Smooth muscle cell of the brain vasculature (primary cell): ENCODE results near the gene DCDC1.

ENCODE experiments used
- DNase-seq: peaks from one replicate; pipeline ENCODE4 v3.0.0-alpha.2; 2012; ENCODE audit warnings: low read depth, low spot score

DCDC1 gene

DNA sequence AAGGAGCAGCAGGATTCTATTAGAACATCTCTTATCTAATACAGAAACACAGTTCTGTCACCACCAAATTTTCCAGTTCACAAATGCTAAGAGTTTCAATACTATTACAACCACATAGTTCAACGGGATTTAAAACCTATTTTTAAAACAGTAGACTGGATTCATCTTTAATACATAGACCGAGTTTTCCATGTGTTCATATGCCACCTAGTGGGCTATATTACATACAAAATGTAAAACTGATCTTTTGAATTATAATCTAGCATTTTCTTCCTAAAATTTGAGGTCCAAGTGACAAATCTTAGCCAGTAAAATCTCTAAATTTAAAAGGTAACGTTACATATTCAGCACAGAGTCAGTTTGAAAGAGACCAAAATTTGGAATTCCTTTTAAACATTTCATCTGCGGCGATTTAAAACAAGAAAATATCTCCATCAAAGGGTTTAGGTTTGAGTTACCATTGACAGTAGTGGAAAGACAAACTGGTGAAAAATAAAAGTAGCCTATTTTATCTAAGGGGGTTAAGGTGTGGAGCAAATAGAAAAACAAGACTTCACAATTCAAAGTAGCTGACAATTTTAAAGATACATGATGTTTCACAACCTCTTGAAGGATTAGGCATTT lies 514.0 kb downstream of the DCDC1 start:
- DNase-seq = no peak

DNA sequence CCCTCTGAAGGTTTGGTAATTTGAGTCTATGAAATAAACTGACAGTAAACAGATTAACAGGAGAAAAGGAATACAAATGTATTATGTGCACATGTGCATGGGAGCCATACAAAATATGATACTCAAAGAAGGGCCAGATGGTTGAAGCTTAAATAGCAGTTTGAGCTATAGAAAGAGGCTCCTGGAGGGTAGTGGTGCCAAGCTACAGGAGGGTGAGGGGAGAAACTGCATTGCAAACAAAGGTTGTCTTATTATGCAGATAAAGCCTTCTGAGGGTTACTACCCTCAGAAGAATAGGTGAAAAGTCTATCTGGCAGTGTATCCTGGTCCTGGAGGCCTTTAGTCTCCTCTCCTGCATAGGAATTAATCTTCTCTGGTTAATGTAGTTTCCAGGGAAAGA lies 516.1 kb downstream of the DCDC1 start:
- no peak for DNase-seq

DNA sequence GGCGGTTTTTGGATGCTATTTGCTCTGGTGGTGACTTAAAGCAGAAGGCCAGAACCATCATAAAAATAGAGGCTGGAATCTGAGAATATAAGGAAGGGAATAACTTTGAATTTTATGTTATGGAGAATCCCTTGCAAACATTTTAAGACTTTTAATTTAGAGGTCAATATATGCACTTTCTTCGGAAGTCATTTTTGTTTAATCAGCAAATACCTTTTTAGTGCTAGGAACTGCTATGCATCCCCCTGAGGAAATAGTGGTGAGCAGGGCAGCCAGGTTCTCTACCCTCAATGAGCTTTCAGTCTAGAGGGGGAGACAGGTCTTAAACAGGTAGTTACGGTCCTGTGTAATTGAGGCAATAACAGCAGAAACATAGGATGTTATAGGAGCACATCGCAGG lies 516.9 kb downstream of the DCDC1 start:
- DNase-seq = no peak

DNA sequence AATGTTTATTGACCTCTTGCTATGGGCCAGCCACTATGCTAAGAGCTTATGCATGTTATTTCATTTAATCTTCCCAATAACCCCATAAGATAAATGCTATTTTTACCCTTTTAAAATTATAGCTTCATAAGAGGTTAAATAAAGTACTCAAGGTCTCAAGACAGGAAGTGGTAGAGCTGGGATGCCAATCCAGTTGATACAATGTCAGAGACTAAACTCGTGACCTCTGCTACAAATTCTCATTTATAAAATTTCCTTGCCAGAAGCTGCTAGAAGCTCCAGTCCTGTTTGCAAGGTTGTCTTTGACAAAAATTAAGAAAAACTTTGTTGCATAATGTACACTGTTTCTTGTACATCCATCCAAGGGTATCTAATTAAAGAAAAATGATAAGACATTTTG lies 517.4 kb downstream of the DCDC1 start:
- no peak for DNase-seq

DNA sequence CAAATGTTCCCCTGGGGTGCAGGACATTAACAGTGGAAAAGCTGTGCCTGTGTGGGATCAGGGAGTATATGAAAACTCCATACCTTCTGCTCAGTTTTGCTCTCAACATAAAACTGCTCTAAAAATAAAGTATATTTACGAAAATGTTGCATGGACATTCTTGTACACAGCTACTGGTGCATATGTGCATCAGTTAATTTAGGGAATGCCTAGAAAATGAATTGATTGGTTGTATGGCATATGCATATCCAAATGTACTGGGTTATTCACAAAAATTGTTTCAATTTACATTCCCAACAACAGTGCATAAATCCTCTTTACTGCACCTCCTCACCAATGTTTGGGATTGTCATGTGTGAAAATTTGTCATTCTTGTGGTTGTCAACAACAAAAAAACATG lies 532.3 kb downstream of the DCDC1 start:
- no peak for DNase-seq

DNA sequence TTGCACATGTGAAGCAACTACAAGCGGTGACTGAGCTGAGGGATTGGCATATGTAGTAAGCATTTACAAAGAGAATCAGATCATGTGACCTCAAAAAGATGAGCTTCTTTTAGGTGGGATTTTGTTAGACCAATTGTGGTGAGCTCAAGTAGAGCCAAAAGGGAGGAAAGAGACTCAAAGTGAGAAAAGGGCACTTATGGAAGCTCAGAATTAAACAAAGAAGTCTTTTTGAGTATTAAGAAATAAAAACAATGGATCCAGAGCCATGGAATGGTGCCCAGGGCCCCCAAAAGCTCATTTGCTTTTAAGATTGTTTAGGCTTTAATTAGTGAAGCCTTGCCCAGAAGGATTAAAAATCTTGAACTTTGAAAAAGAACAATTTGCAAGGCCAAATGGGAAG lies 536.7 kb downstream of the DCDC1 start:
- DNase-seq = no peak

DNA sequence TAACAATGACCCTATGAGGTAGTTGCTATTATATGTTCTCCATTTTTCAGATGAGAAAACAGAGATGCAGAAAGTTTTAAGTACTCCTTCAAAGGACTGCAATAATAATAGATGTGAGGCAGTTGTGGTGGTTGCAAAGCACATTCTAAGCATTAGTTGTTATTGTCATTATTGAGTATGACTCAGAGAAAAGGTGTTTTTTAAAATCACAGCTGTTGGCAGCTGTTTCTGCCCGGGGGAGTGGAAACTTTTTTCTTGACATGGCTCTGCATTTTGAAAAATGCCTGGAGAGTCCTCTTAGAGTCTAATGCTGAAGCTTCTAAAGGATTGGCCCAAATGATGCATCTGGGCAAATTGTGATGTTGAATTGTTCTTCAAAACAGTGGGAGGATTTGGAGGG lies 538.9 kb downstream of the DCDC1 start:
- no peak for DNase-seq

DNA sequence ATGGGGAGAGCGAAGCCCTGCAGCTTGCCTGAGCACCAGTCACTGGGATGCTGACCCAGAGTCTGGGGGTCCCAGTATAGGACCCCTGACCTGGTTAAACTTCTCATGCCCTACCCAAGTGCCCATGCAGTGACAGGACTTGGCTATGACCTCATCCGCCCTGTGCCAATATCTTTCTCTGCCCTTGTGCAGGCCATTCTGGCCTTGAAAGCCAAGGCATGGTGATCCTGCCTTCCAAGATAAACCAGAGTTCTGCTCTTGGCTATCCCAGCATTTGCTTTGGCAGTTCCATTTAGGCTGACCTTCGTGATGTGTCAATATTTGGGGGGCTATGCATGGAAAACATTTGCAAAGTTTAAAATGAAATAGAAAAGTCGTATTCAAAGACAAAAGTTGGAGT lies 542.6 kb downstream of the DCDC1 start:
- DNase-seq = no peak

DNA sequence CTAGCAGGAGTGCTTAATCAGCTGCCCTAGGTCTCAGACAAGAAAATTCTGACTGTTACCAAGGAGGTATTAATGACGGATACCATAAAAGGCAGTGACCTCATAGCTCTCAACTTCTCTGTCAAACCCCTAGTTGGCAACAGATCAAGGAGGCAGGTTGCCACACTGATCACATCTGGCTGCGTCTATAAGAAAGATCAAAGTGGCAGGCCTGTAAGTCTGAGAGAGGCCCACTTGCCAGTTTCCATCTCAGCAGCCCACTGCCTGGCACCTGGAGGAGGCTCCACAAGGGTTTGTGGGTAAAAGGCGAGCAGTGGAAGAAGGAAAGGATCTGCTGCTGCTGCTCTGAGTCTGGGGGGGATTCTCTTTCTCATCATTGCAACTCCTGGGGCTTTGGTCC lies 543.8 kb downstream of the DCDC1 start:
- no peak for DNase-seq

DNA sequence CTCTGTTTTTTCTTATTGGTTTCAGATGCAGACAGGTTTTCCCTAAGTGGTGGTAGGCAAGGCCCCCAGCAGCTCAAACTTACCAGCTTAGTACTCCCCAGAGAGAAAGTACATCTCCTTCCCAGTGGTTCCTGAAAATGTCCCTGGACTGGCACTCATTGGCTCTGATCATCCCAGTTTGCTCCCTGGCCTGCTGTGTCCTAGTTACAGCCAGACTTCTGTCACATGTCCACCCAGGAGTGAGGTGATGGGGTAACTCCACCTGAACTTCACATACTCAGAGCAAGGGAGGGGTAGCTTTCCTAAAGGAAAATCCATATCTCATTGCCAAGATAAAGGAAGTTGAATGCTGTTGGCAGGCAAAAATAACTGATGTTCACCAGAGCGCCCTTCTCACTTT lies 546.4 kb downstream of the DCDC1 start:
- DNase-seq = no peak

DNA sequence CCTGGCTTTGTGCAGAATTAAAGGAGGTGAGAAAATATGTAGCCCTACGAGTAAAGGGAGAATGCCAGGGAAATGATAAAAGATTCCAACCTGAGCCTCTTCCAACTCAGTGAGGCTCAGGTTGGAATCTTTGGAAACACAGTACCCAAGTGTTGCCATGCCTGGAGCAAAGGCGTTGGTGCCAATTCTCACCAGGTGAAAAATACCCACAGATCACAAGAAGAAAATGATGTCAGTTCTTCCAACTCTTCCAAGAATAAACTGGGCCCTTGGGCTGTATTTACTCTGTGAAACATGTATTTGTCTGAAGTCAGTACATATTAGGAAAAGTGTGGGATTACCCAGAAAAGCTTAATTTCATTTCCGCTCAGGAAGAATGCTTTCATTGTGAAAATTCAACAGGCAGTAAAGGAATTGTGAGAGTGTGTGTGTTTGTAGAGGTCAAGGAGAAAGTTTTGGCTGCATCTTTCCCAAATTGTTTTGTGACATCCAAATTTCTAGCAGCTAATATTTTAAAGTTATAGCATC lies 548.0 kb downstream of the DCDC1 start:
- no peak for DNase-seq

DNA sequence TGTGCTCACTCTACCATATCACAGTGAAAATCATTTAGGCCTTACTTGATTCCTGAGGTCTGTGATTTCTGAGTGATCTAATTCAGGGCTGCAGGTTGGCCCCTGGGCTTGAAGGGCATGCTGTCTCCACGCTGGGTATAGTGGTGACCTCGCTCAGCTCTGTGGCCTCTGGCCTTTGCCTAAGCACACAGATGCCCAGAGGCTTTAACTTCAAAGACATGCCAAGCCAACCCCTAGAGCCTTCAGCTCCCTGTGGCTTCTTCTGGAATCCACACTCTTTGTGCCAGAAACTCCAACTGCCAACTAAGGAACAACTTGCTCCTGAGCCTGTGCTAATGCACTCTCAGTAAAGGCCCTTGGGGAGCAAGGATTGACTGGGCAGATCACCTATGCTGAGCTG lies 550.8 kb downstream of the DCDC1 start:
- no peak for DNase-seq

DNA sequence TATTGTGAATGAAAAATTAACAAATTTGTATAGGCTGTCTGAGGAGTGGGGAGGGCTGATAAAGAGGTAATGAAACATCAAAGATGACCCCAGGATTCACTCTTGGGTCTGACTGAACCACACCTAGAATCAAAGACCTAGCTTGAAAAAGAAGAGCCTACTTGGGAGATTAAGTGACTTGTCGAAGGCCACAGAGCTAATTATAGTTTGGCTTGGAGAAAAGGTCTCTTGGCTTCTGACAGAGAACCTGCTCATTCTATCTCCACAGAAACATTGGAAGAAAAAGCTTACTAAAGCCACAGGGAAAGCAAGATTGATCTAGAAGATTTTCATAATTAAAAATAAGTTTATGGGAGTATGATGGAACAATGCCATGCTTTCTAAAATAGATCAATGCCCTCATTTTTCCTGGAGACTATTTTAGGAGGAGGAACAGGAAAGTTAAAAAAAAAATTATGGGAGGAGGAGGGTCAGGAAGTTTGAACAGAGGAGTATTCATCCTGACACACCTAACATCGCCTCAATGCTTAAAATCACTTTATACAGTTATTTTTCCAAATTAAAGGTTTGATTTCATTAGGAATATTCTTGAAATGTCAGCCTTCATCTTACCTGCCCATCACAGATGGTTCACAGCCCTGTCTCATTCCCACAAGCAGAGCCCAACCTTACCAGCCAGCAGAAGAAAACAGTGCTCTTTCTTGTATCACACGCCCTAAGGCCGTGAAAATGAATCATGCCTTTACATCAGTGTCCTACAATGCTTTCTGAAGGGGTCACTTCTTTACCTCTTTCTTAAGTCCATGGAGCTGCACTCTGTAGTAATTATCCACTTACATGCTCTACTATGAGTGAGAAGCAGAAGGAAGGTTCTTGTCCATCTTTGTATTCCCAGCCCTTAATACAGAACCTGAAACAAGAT lies 552.3 kb downstream of the DCDC1 start:
- DNase-seq = no peak

DNA sequence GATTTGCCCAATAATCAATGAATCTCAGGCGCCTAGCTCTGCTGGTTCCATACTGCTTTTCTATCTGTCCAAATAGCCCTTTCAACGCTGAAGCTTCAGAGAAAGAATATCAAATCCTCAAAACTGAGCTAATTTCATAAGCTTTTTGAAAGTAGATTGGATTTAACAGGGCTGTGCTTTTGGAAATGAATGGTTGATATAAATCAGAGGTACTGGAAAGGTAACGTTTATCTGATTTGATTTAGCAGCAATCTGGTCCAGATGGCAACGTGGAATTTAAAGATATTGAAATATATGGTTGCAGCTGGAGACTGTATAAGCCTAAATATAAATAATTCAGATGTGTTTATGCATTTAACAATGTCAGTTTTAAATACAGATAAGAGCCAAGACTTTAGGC lies 553.9 kb downstream of the DCDC1 start:
- no peak for DNase-seq

DNA sequence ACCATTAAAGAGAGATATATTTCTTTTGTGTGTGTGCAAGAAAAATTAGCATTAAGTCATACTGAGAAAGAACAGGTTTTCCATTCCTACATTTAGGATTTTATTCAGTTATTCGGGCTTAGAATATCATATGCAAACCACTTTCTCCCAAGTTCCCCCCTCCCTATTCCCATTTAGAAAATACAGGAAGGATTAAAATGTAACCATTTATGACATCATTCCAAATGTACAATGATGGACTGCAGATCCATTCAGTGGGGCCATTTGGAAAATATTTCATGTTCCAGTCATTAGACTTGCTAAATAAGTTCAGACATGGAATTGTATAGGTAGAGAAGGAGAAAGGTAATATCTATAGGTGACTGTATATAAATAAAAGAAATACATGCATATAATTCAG lies 554.8 kb downstream of the DCDC1 start:
- no peak for DNase-seq
